ENCODE results near the gene INAVA.
"Not testable (repeated sequence)": the region's sequence is repeated elsewhere in the genome, so short reads cannot be mapped to it uniquely, and the experiment has no call there.

The INAVA gene

DNA sequence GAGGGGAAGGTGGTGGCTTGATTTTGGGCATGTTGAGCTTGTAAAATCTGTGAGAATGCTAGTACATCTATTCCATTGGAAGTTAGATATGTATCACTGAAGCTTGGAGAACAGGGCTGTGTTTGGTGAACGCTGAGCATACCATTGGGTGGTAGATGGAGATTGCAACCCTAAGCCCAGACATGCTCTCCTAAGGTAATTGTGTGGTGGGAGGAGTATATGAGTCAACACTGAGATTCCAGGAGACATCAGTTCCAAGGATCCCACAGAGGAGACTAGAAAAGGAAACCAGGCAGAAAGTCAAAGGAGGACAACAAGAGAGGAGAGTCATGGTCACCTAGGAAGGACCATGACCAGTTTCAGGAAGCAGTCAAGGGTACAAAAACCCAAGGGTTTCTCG is 68.4 kb downstream of the INAVA start:
- TF ChIP-seq, protein P1, sequence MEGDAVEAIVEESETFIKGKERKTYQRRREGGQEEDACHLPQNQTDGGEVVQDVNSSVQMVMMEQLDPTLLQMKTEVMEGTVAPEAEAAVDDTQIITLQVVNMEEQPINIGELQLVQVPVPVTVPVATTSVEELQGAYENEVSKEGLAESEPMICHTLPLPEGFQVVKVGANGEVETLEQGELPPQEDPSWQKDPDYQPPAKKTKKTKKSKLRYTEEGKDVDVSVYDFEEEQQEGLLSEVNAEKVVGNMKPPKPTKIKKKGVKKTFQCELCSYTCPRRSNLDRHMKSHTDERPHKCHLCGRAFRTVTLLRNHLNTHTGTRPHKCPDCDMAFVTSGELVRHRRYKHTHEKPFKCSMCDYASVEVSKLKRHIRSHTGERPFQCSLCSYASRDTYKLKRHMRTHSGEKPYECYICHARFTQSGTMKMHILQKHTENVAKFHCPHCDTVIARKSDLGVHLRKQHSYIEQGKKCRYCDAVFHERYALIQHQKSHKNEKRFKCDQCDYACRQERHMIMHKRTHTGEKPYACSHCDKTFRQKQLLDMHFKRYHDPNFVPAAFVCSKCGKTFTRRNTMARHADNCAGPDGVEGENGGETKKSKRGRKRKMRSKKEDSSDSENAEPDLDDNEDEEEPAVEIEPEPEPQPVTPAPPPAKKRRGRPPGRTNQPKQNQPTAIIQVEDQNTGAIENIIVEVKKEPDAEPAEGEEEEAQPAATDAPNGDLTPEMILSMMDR (IDR thresholded peaks at IDR 0.05; ENCODE audit: borderline replicate concordance, control extremely low read depth, extremely low read depth, insufficient read depth, missing control alignments): no peak

DNA sequence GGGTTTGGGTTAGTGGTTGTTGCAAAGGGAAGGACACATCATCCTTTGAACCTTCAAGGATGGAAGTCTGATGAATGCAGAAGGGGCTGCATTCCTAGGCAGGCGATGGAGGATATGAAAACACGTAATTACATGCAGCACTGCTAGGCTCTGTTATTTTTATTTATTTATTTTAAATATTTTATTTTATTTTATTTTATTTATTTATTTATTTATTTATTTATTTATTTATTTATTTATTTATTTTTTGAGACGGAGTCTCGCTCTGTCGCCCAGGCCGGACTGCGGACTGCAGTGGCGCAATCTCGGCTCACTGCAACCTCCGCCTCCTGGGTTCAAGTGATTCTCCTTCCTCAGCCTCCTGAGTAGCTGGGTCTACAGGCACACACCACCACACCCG is 69.2 kb downstream of the INAVA start:
- DNase-seq (ENCODE audit: low spot score); in situ Hi-C loops (cut with MboI; ENCODE audit: low sequenced_read_pairs, unreplicated experiment): not testable (repeated sequence)

More for the DNA sequence above, 68.4 kb downstream of the INAVA start:
- in situ Hi-C loops (cut with MboI; ENCODE audit: low sequenced_read_pairs, unreplicated experiment): no loop called here
- no peak for DNase-seq (ENCODE audit: low spot score)
